ENCODE data around the gene CDH22. TPM values are rescaled to one million over a fixed set of nuclear protein-coding genes. Genes with fewer than 3 reads are reported as not detected.

The CDH22 gene
- total and polyA plus RNA-seq, 2 experiments from 2014 or later, result 0.08 to 0.10 TPM

- TF ChIP-seq ZNF462 (CRISPR knock-in tag; IDR thresholded peaks at IDR 0.05) (no peak), STAT1 (IDR thresholded peaks at IDR 0.05; ENCODE audit: unreplicated experiment) (no peak), REST (IDR thresholded peaks at IDR 0.05; ENCODE audit: unreplicated experiment) (no peak), ZNF331 (CRISPR knock-in tag; IDR thresholded peaks at IDR 0.05; ENCODE audit: low read depth) (no peak), ETS1 (IDR thresholded peaks at IDR 0.05) (no peak), JUNB (IDR thresholded peaks at IDR 0.05; ENCODE audit: unreplicated experiment) (no peak), POLR2AphosphoS5 (IDR thresholded peaks at IDR 0.05; ENCODE audit: low read depth) (no peak), EZH2 (IDR thresholded peaks at IDR 0.05; ENCODE audit: low read depth, unreplicated experiment) (no peak)
Measured at GRCh38 chr20:46175127-46175494, 133.2 kb downstream of the CDH22 start (continued).

All from GM23338 (cell line).